HepG2 (cell line): ENCODE data around the gene SHROOM1. TPM values are rescaled to one million over a fixed set of nuclear protein-coding genes. Genes with fewer than 3 reads are reported as not detected.

ENCODE experiments used
- BHLHE40 ChIP-seq: IDR thresholded peaks from 2 replicates; pipeline ENCODE4 v1.6.1; 2011; ENCODE audit warnings: low read length, improper control_type of control experiment
- CEBPG ChIP-seq: IDR thresholded peaks from 2 replicates; pipeline ENCODE4 v1.6.1; 2016
- CSRNP1 ChIP-seq: sonication (generic); formaldehyde crosslinking; IDR thresholded peaks from 2 replicates; pipeline ENCODE4 v1.8.1; 2023; ENCODE audit warnings: mild to moderate bottlenecking, missing genetic modification reagents
- DZIP1 ChIP-seq: sonication (generic); formaldehyde crosslinking; IDR thresholded peaks from 2 replicates; pipeline ENCODE4 v1.5.0; 2020; ENCODE audit warnings: mild to moderate bottlenecking, missing genetic modification reagents
- FOXJ3 ChIP-seq: sonication (generic); formaldehyde crosslinking; IDR thresholded peaks from 2 replicates; pipeline ENCODE4 v1.4.0; 2020; ENCODE audit warnings: missing genetic modification reagents, mild to moderate bottlenecking, borderline replicate concordance
- GLI4 ChIP-seq: sonication (generic); formaldehyde crosslinking; IDR thresholded peaks from 2 replicates; pipeline ENCODE4 v1.5.1; 2020; ENCODE audit warnings: missing genetic modification reagents, mild to moderate bottlenecking, moderate library complexity, borderline replicate concordance
- HDAC2 ChIP-seq: sonication (generic); formaldehyde crosslinking; IDR thresholded peaks from 2 replicates; pipeline ENCODE4 v1.4.0; 2020; ENCODE audit warnings: missing genetic modification reagents
- JUND ChIP-seq: sonication (generic); formaldehyde crosslinking; IDR thresholded peaks from 2 replicates; pipeline ENCODE4 v1.8.0; 2022; ENCODE audit warnings: mild to moderate bottlenecking, missing genetic modification reagents
- NCOA1 ChIP-seq: sonication (generic); formaldehyde crosslinking; IDR thresholded peaks from 2 replicates; pipeline ENCODE4 v1.9.0; 2021; ENCODE audit warnings: missing genetic modification reagents
- REST ChIP-seq, 2 experiments: IDR thresholded peaks; 2 replicates each; pipeline ENCODE4 v1.6.1; 2011 to 2012; ENCODE audit warnings: low read length in 2 of 2, borderline replicate concordance in 1 of 2, low read depth in 1 of 2, mild to moderate bottlenecking in 1 of 2, moderate library complexity in 1 of 2
- SETDB1 ChIP-seq: sonication (generic); formaldehyde crosslinking; IDR thresholded peaks from 2 replicates; pipeline ENCODE4 v1.5.1; 2020; ENCODE audit warnings: missing genetic modification reagents, mild to moderate bottlenecking, borderline replicate concordance
- SRSF9 ChIP-seq: fragments of 200-400 bp; formaldehyde crosslinking; IDR thresholded peaks from 2 replicates; pipeline ENCODE4 v1.6.1; 2018; ENCODE audit warnings: borderline replicate concordance, mild to moderate bottlenecking, low read depth, low read length; ENCODE audit not compliant: insufficient read depth, poor library complexity, severe bottlenecking
- THAP11 ChIP-seq: IDR thresholded peaks from 2 replicates; pipeline ENCODE4 v1.6.1; 2016; ENCODE audit warnings: missing biosample characterization, missing genetic modification reagents
- ZBTB14 ChIP-seq: sonication (generic); formaldehyde crosslinking; IDR thresholded peaks from 2 replicates; pipeline ENCODE4 v1.4.0; 2020; ENCODE audit warnings: missing genetic modification reagents
- ZNF18 ChIP-seq: sonication (generic); formaldehyde crosslinking; IDR thresholded peaks from 2 replicates; pipeline ENCODE4 v1.8.0; 2022; ENCODE audit warnings: mild to moderate bottlenecking, missing genetic modification reagents; ENCODE audit not compliant: insufficient replicate concordance
- ZNF296 ChIP-seq: sonication (generic); formaldehyde crosslinking; conservative IDR thresholded peaks from 2 replicates; pipeline ENCODE4 v1.5.0; 2020; ENCODE audit warnings: mild to moderate bottlenecking, missing genetic modification reagents
- ZNF432 ChIP-seq: sonication (generic); formaldehyde crosslinking; IDR thresholded peaks from 2 replicates; pipeline ENCODE4 v1.5.0; 2020; ENCODE audit warnings: missing genetic modification reagents, mild to moderate bottlenecking, borderline replicate concordance
- ZNF501 ChIP-seq: sonication (generic); formaldehyde crosslinking; IDR thresholded peaks from 2 replicates; pipeline ENCODE4 v1.5.1; 2020; ENCODE audit warnings: mild to moderate bottlenecking, moderate library complexity, missing genetic modification reagents
- ZNF564 ChIP-seq: sonication (generic); formaldehyde crosslinking; IDR thresholded peaks from 2 replicates; pipeline ENCODE4 v1.8.1; 2023; ENCODE audit warnings: mild to moderate bottlenecking, missing genetic modification reagents
- ZNF672 ChIP-seq: sonication (generic); formaldehyde crosslinking; IDR thresholded peaks from 2 replicates; pipeline ENCODE4 v1.8.1; 2022; ENCODE audit warnings: missing genetic modification reagents
- polyA plus RNA-seq, 8 experiments: library from polyadenylated mRNA; depleted of rRNA in 3 of 8; stranded (reverse) in 7 of 8; unstranded in 1 of 8; fragments of >200 nt; fragmentation: Illumina TruSeq in 4 of 8; extraction: Trizol in 4 of 8; gene quantifications; 2 replicates each; pipeline versions ENCODE4 v1.2.1 to v1.2.3, GENCODE V29; 2011 to 2016; ENCODE audit warnings: low read depth in 4 of 8, missing spikeins in 1 of 8, mixed read lengths in 1 of 8; ENCODE audit not compliant: insufficient read depth in 1 of 8
- total RNA-seq, 5 experiments: library from RNA; depleted of rRNA; stranded (reverse); fragments of >200 nt; fragmentation: Illumina TruSeq; extraction: Trizol; gene quantifications; 2 replicates each; pipeline ENCODE4 v1.2.3, GENCODE V29; 2016; ENCODE audit warnings: low read depth in 1 of 5

SHROOM1 gene
- total and polyA plus RNA-seq, 2 of the 13 experiments (the other 11 are each of a cell fraction or from before 2014, with no cell fraction given): 18.2 to 25.7 TPM

GRCh38 chr5:132837868-132838267 lies 7.4 kb upstream of the SHROOM1 start (continued):
- TF ChIP-seq CSRNP1: peak; percentile 22; the same call in 1 of the 2 replicates
- no peak for TF ChIP-seq FOXJ3 (CRISPR knock-in tag)
- no peak for TF ChIP-seq ZNF564
- TF ChIP-seq SRSF9: no peak
- TF ChIP-seq JUND (CRISPR knock-in tag): no peak
- no peak for TF ChIP-seq ZNF672
- peak; percentile 17; the same call in 1 of the 2 replicates for TF ChIP-seq ZNF501
- no peak for TF ChIP-seq ZNF296 (CRISPR knock-in tag)
- TF ChIP-seq THAP11 (CRISPR knock-in tag): peak; percentile 44; the same call in 1 of the 2 replicates
- TF ChIP-seq CEBPG: peak; percentile 62
- no peak for TF ChIP-seq ZNF18 (CRISPR knock-in tag)
- no peak for TF ChIP-seq BHLHE40
- peak; percentile 63 for TF ChIP-seq HDAC2 (CRISPR knock-in tag)
- no peak for TF ChIP-seq NCOA1 (CRISPR knock-in tag)
- TF ChIP-seq DZIP1 (CRISPR knock-in tag): no peak
- TF ChIP-seq ZNF432: no peak
- TF ChIP-seq SETDB1 (CRISPR knock-in tag): no peak
- no peak for TF ChIP-seq GLI4 (CRISPR knock-in tag)
- TF ChIP-seq ZBTB14: no peak
- 0 out of 4 replicates have a peak, but pooled peaks of 1 of the 2 experiments have one; percentile 3 for TF ChIP-seq REST (IDR thresholded peaks at IDR 0.05; ENCODE audit: borderline replicate concordance in 1 of 2, low read depth in 1 of 2, low read length in 2 of 2)
